HepG2 (cell line): ENCODE data around the gene CAPN8. TPM values are rescaled to one million over a fixed set of nuclear protein-coding genes. Genes with fewer than 3 reads are reported as not detected.

Experiments
- CBFB ChIP-seq: sonication (generic); formaldehyde crosslinking; IDR thresholded peaks from 2 replicates; pipeline ENCODE4 v1.4.0; 2020; ENCODE audit warnings: missing genetic modification reagents
- CBX2 ChIP-seq, 2 experiments: fragments of 200-600 bp in 1 of 2; sonication (generic); formaldehyde crosslinking in 1 of 2; IDR thresholded peaks; 2 replicates each; pipeline versions ENCODE4 v1.7.0 to v1.8.1; 2018 to 2022; ENCODE audit warnings: low read depth in 2 of 2, low read length in 1 of 2, mild to moderate bottlenecking in 1 of 2, missing genetic modification reagents in 1 of 2
- DMAP1 ChIP-seq: IDR thresholded peaks from 2 replicates; pipeline ENCODE4 v1.6.1; 2016
- FLYWCH1 ChIP-seq: sonication (generic); formaldehyde crosslinking; IDR thresholded peaks from 2 replicates; pipeline ENCODE4 v1.8.1; 2023; ENCODE audit warnings: mild to moderate bottlenecking, missing genetic modification reagents
- FOSL1 ChIP-seq: sonication (generic); formaldehyde crosslinking; IDR thresholded peaks from 2 replicates; pipeline ENCODE4 v1.9.0; 2021; ENCODE audit warnings: missing genetic modification reagents, borderline replicate concordance
- FOSL2 ChIP-seq: sonication (generic); formaldehyde crosslinking; IDR thresholded peaks from 2 replicates; pipeline ENCODE4 v1.4.0; 2020; ENCODE audit warnings: missing genetic modification reagents
- IKZF4 ChIP-seq: sonication (generic); formaldehyde crosslinking; IDR thresholded peaks from 2 replicates; pipeline ENCODE4 v1.5.1; 2020; ENCODE audit warnings: borderline replicate concordance, mild to moderate bottlenecking, low read depth, missing genetic modification reagents; ENCODE audit errors: not compliant biosample characterization
- MAFK ChIP-seq, 2 experiments: IDR thresholded peaks in 1 of 2; conservative IDR thresholded peaks in 1 of 2; 2 replicates each; pipeline ENCODE4 v1.6.1; 2011; ENCODE audit warnings: improper control_type of control experiment in 2 of 2, low read length in 2 of 2
- SAP130 ChIP-seq: IDR thresholded peaks from 2 replicates; pipeline ENCODE4 v1.6.1; 2016; ENCODE audit warnings: low read depth
- SIX1 ChIP-seq: sonication (generic); formaldehyde crosslinking; IDR thresholded peaks from 2 replicates; pipeline ENCODE4 v1.4.0; 2020; ENCODE audit warnings: missing genetic modification reagents, borderline replicate concordance
- SNAPC2 ChIP-seq: sonication (generic); formaldehyde crosslinking; IDR thresholded peaks from 2 replicates; pipeline ENCODE4 v1.8.1; 2022; ENCODE audit warnings: mild to moderate bottlenecking, missing genetic modification reagents
- SOX5 ChIP-seq: IDR thresholded peaks from 2 replicates; pipeline ENCODE4 v1.6.1; 2016; ENCODE audit warnings: borderline replicate concordance
- SSRP1 ChIP-seq: IDR thresholded peaks from 2 replicates; pipeline ENCODE4 v1.6.1; 2016; ENCODE audit warnings: control low read depth
- TEAD2 ChIP-seq: sonication (generic); formaldehyde crosslinking; IDR thresholded peaks from 2 replicates; pipeline ENCODE4 v1.9.0; 2021; ENCODE audit warnings: missing genetic modification reagents
- ZNF10 ChIP-seq: sonication (generic); formaldehyde crosslinking; IDR thresholded peaks from 2 replicates; pipeline ENCODE4 v1.4.0; 2020; ENCODE audit warnings: mild to moderate bottlenecking, low read depth, missing genetic modification reagents, borderline replicate concordance
- ZNF17 ChIP-seq: sonication (generic); formaldehyde crosslinking; IDR thresholded peaks from 2 replicates; pipeline ENCODE4 v1.5.0; 2020; ENCODE audit warnings: mild to moderate bottlenecking, missing genetic modification reagents
- ZNF230 ChIP-seq: sonication (generic); formaldehyde crosslinking; IDR thresholded peaks from 2 replicates; pipeline ENCODE4 v1.4.0; 2020; ENCODE audit warnings: mild to moderate bottlenecking, missing genetic modification reagents
- ZNF564 ChIP-seq: sonication (generic); formaldehyde crosslinking; IDR thresholded peaks from 2 replicates; pipeline ENCODE4 v1.8.1; 2023; ENCODE audit warnings: mild to moderate bottlenecking, missing genetic modification reagents
- polyA plus RNA-seq, 8 experiments: library from polyadenylated mRNA; depleted of rRNA in 3 of 8; stranded (reverse) in 7 of 8; unstranded in 1 of 8; fragments of >200 nt; fragmentation: Illumina TruSeq in 4 of 8; extraction: Trizol in 4 of 8; gene quantifications; 2 replicates each; pipeline versions ENCODE4 v1.2.1 to v1.2.3, GENCODE V29; 2011 to 2016; ENCODE audit warnings: low read depth in 4 of 8, missing spikeins in 1 of 8, mixed read lengths in 1 of 8; ENCODE audit not compliant: insufficient read depth in 1 of 8
- total RNA-seq, 5 experiments: library from RNA; depleted of rRNA; stranded (reverse); fragments of >200 nt; fragmentation: Illumina TruSeq; extraction: Trizol; gene quantifications; 2 replicates each; pipeline ENCODE4 v1.2.3, GENCODE V29; 2016; ENCODE audit warnings: low read depth in 1 of 5
- TF ChIP-seq, protein P1 (sequence below): sonication (generic); formaldehyde crosslinking; IDR thresholded peaks from 2 replicates; pipeline ENCODE4 v1.4.0; 2020; ENCODE audit warnings: missing genetic modification reagents
- TF ChIP-seq, protein P2 (sequence below): sonication (generic); formaldehyde crosslinking; conservative IDR thresholded peaks from 2 replicates; pipeline ENCODE4 v1.8.0; 2022; ENCODE audit warnings: missing genetic modification reagents
- TF ChIP-seq, protein P3 (sequence below): IDR thresholded peaks from 2 replicates; pipeline ENCODE4 v1.6.1; 2018; ENCODE audit warnings: missing genetic modification reagents, mild to moderate bottlenecking, missing compliant biosample characterization
- TF ChIP-seq, protein P4 (sequence below): sonication (generic); formaldehyde crosslinking; IDR thresholded peaks from 2 replicates; pipeline ENCODE4 v1.4.0; 2020; ENCODE audit warnings: missing genetic modification reagents

The CAPN8 gene
- total and polyA plus RNA-seq, 2 of the 13 experiments (the other 11 are each of a cell fraction or from before 2014, with no cell fraction given), result 0.20 to 0.25 TPM

DNA sequence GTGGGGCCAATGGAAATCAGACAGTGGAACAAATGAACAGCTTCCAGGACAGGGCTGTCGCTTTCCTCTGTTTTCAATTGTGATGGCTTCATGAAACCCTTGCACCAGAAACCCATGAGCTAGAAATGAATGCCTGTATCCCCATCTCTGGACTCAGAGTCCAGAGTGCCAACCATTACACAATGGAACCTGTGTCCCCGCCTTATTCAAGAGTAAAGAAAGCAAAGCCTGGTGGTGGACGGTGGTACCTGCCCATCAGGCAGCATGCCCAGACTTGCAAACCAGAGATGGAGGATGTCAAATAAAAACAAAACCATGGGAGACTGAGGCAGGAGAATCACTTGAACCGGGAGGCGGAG, 42.5 kb upstream of the CAPN8 start (continued):
- peak; percentile 53; the same call in 1 of the 2 replicates for TF ChIP-seq SAP130
- TF ChIP-seq FOSL2, result peak; percentile 65
- peak; percentile 36; the same call in 1 of the 2 replicates for TF ChIP-seq DMAP1 (CRISPR knock-in tag)
- no peak for TF ChIP-seq ZNF564 (CRISPR knock-in tag)
- no peak for TF ChIP-seq SNAPC2 (CRISPR knock-in tag)
- no peak for TF ChIP-seq TEAD2 (CRISPR knock-in tag)
- no peak for TF ChIP-seq SSRP1 (CRISPR knock-in tag)
- TF ChIP-seq, protein P1, sequence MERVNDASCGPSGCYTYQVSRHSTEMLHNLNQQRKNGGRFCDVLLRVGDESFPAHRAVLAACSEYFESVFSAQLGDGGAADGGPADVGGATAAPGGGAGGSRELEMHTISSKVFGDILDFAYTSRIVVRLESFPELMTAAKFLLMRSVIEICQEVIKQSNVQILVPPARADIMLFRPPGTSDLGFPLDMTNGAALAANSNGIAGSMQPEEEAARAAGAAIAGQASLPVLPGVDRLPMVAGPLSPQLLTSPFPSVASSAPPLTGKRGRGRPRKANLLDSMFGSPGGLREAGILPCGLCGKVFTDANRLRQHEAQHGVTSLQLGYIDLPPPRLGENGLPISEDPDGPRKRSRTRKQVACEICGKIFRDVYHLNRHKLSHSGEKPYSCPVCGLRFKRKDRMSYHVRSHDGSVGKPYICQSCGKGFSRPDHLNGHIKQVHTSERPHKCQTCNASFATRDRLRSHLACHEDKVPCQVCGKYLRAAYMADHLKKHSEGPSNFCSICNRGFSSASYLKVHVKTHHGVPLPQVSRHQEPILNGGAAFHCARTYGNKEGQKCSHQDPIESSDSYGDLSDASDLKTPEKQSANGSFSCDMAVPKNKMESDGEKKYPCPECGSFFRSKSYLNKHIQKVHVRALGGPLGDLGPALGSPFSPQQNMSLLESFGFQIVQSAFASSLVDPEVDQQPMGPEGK (CRISPR knock-in tag), result peak; percentile 14; the same call in 1 of the 2 replicates
- TF ChIP-seq, protein P2, sequence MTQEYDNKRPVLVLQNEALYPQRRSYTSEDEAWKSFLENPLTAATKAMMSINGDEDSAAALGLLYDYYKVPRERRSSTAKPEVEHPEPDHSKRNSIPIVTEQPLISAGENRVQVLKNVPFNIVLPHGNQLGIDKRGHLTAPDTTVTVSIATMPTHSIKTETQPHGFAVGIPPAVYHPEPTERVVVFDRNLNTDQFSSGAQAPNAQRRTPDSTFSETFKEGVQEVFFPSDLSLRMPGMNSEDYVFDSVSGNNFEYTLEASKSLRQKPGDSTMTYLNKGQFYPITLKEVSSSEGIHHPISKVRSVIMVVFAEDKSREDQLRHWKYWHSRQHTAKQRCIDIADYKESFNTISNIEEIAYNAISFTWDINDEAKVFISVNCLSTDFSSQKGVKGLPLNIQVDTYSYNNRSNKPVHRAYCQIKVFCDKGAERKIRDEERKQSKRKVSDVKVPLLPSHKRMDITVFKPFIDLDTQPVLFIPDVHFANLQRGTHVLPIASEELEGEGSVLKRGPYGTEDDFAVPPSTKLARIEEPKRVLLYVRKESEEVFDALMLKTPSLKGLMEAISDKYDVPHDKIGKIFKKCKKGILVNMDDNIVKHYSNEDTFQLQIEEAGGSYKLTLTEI (CRISPR knock-in tag), result no peak
- peak; percentile 86; the same call in 1 of the 2 replicates for TF ChIP-seq SOX5 (CRISPR knock-in tag)
- no peak for TF ChIP-seq ZNF230 (CRISPR knock-in tag)
- no peak for TF ChIP-seq CBFB (CRISPR knock-in tag)
- TF ChIP-seq IKZF4, result no peak
- TF ChIP-seq FOSL1 (CRISPR knock-in tag), result no peak
- no peak for TF ChIP-seq ZNF10 (CRISPR knock-in tag)
- no peak for TF ChIP-seq ZNF17 (CRISPR knock-in tag)
- TF ChIP-seq CBX2 (IDR thresholded peaks at IDR 0.05; ENCODE audit: low read depth, low read length), result no peak
- TF ChIP-seq CBX2 (CRISPR knock-in tag; IDR thresholded peaks at IDR 0.05; ENCODE audit: low read depth), result no peak
- no peak for TF ChIP-seq FLYWCH1
- TF ChIP-seq, protein P3, sequence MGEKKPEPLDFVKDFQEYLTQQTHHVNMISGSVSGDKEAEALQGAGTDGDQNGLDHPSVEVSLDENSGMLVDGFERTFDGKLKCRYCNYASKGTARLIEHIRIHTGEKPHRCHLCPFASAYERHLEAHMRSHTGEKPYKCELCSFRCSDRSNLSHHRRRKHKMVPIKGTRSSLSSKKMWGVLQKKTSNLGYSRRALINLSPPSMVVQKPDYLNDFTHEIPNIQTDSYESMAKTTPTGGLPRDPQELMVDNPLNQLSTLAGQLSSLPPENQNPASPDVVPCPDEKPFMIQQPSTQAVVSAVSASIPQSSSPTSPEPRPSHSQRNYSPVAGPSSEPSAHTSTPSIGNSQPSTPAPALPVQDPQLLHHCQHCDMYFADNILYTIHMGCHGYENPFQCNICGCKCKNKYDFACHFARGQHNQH (CRISPR knock-in tag), result 0 out of 2 replicates have a peak, but pooled peaks have one; percentile 39
- no peak for TF ChIP-seq MAFK (conservative IDR thresholded peaks at IDR 0.05 in 1 of 2, IDR thresholded peaks at IDR 0.05 in 1 of 2; ENCODE audit: low read length in 2 of 2)
- TF ChIP-seq, protein P4, sequence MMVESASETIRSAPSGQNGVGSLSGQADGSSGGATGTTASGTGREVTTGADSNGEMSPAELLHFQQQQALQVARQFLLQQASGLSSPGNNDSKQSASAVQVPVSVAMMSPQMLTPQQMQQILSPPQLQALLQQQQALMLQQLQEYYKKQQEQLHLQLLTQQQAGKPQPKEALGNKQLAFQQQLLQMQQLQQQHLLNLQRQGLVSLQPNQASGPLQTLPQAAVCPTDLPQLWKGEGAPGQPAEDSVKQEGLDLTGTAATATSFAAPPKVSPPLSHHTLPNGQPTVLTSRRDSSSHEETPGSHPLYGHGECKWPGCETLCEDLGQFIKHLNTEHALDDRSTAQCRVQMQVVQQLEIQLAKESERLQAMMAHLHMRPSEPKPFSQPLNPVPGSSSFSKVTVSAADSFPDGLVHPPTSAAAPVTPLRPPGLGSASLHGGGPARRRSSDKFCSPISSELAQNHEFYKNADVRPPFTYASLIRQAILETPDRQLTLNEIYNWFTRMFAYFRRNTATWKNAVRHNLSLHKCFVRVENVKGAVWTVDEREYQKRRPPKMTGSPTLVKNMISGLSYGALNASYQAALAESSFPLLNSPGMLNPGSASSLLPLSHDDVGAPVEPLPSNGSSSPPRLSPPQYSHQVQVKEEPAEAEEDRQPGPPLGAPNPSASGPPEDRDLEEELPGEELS (CRISPR knock-in tag), result 0 out of 2 replicates have a peak, but pooled peaks have one; percentile 30
- 0 out of 2 replicates have a peak, but pooled peaks have one; percentile 27 for TF ChIP-seq SIX1 (CRISPR knock-in tag)
